IMR-90 (cell line): ENCODE measurements around the gene GPATCH2. TPM values are rescaled to one million over a fixed set of nuclear protein-coding genes. Genes with fewer than 3 reads are reported as not detected.

ENCODE experiments used
- ATAC-seq: fragments of 200-7000 bp; cut with Tn5 transposase; 2 replicates; pipeline ENCODE4 v1.9.1; 2020; ENCODE audit warnings: low read depth, mild to moderate bottlenecking, moderate library complexity
- BruUV-seq: library from RNA; stranded (reverse); fragments of 400-500 nt; replicated peaks from 2 replicates; lab custom pipeline; 2021; lab: Mats Ljungman, UMichigan
- CTCF ChIA-PET: fragments of 300-600 bp; formaldehyde crosslinking; extraction: SDS; loops from one replicate; lab custom pipeline; 2021; ENCODE audit warnings: antibody characterized with exemption; lab: Yijun Ruan, JAX
- POLR2A ChIA-PET: fragments of 300-600 bp; sonication (Branson Sonifier 250); formaldehyde crosslinking; loops from one replicate; lab custom pipeline; 2022; ENCODE audit warnings: antibody characterized with exemption; ENCODE audit not compliant: unreplicated experiment; lab: Charles Lee
- DNase-seq: peaks from one replicate; pipeline ENCODE4 v3.0.0; 2013
- H2AFZ ChIP-seq: replicated peaks from 2 replicates; pipeline ENCODE3; 2013; ENCODE audit warnings: low read length, mild to moderate bottlenecking; ENCODE audit not compliant: poor library complexity
- H2AK5ac ChIP-seq: 2 replicates; pipeline ENCODE4 v1.6.1; 2013; ENCODE audit warnings: low read depth, low read length, inconsistent platforms
- H2AK9ac ChIP-seq: replicated peaks from 2 replicates; pipeline ENCODE3; 2013; ENCODE audit warnings: mild to moderate bottlenecking, low read depth, low read length, moderate library complexity; ENCODE audit not compliant: poor library complexity
- H2BK120ac ChIP-seq: 2 replicates; pipeline ENCODE4 v1.6.1; 2013; ENCODE audit warnings: low read depth, low read length, inconsistent platforms
- H2BK15ac ChIP-seq: 3 replicates; pipeline ENCODE4 v1.6.1; 2013; ENCODE audit warnings: low read depth, low read length, inconsistent platforms
- H2BK20ac ChIP-seq: 2 replicates; pipeline ENCODE4 v1.6.1; 2013; ENCODE audit warnings: low read depth, mild to moderate bottlenecking, inconsistent platforms, low read length, moderate library complexity
- H2BK5ac ChIP-seq: 2 replicates; pipeline ENCODE4 v1.6.1; 2013; ENCODE audit warnings: mild to moderate bottlenecking, low read depth, low read length, inconsistent platforms; ENCODE audit not compliant: poor library complexity, severe bottlenecking
- H3K14ac ChIP-seq: replicated peaks from 2 replicates; pipeline ENCODE4 v1.6.1; 2013; ENCODE audit warnings: low read depth, low read length, inconsistent platforms
- H3K18ac ChIP-seq: 2 replicates; pipeline ENCODE4 v1.6.1; 2013; ENCODE audit warnings: low read depth, low read length, control low read depth
- H3K23ac ChIP-seq: 2 replicates; pipeline ENCODE4 v1.6.1; 2013; ENCODE audit warnings: low read depth, low read length, inconsistent platforms
- H3K27ac ChIP-seq: 2 replicates; pipeline ENCODE4 v1.5.1; 2013; ENCODE audit warnings: mild to moderate bottlenecking, control low read depth, low read length; ENCODE audit not compliant: insufficient read depth
- H3K27me3 ChIP-seq: 2 replicates; pipeline ENCODE4 v1.6.1; 2013; ENCODE audit warnings: low read length; ENCODE audit not compliant: control insufficient read depth, insufficient read depth
- H3K36me3 ChIP-seq: 2 replicates; pipeline ENCODE4 v1.6.1; 2013; ENCODE audit warnings: low read length, mixed read lengths; ENCODE audit not compliant: control insufficient read depth, insufficient read depth
- H3K4ac ChIP-seq: 2 replicates; pipeline ENCODE4 v1.6.1; 2013; ENCODE audit warnings: low read depth, low read length, inconsistent platforms
- H3K4me1 ChIP-seq: 2 replicates; pipeline ENCODE4 v1.6.1; 2013; ENCODE audit warnings: low read length, mixed read lengths; ENCODE audit not compliant: control insufficient read depth, insufficient read depth
- H3K4me2 ChIP-seq: 2 replicates; pipeline ENCODE4 v1.6.1; 2013; ENCODE audit warnings: low read depth, mild to moderate bottlenecking, control low read depth, low read length, moderate library complexity
- H3K4me3 ChIP-seq: 2 replicates; pipeline ENCODE4 v1.5.1; 2013; ENCODE audit warnings: low read depth, mild to moderate bottlenecking, control low read depth, low read length, moderate library complexity; ENCODE audit not compliant: insufficient read depth
- H3K56ac ChIP-seq: 2 replicates; pipeline ENCODE4 v1.6.1; 2013; ENCODE audit warnings: low read length, inconsistent platforms; ENCODE audit not compliant: insufficient read depth; ENCODE audit errors: extremely low read depth
- H3K79me1 ChIP-seq, 2 experiments: 2 replicates each; pipeline ENCODE4 v1.6.1; 2013; ENCODE audit warnings: low read length in 2 of 2, inconsistent platforms in 1 of 2, low read depth in 1 of 2
- H3K9ac ChIP-seq: 2 replicates; pipeline ENCODE4 v1.6.1; 2013; ENCODE audit warnings: low read depth, low read length, control low read depth
- H3K9me1 ChIP-seq: 2 replicates; pipeline ENCODE4 v1.6.1; 2013; ENCODE audit warnings: low read length, inconsistent platforms; ENCODE audit not compliant: insufficient read depth
- H3K9me3 ChIP-seq: 2 replicates; pipeline ENCODE4 v1.6.1; 2013; ENCODE audit warnings: low read length; ENCODE audit not compliant: control insufficient read depth, insufficient read depth
- H4K20me1 ChIP-seq: 2 replicates; pipeline ENCODE4 v1.6.1; 2013; ENCODE audit warnings: low read length, inconsistent platforms; ENCODE audit not compliant: insufficient read depth
- H4K5ac ChIP-seq: 2 replicates; pipeline ENCODE4 v1.6.1; 2013; ENCODE audit warnings: mild to moderate bottlenecking, low read depth, low read length, control low read depth
- H4K8ac ChIP-seq, 2 experiments: 2 replicates each; pipeline ENCODE4 v1.6.1; 2013; ENCODE audit warnings: low read depth in 2 of 2, low read length in 2 of 2, control low read depth in 1 of 2, inconsistent platforms in 1 of 2
- H4K91ac ChIP-seq: 2 replicates; pipeline ENCODE4 v1.6.1; 2013; ENCODE audit warnings: low read depth, low read length, inconsistent platforms; ENCODE audit not compliant: insufficient read depth
- BHLHE40 ChIP-seq: fragments of 150-350 bp; IDR thresholded peaks from 2 replicates; pipeline ENCODE4 v1.6.1; 2016; ENCODE audit warnings: mild to moderate bottlenecking, low read depth, low read length
- CEBPB ChIP-seq: IDR thresholded peaks from 2 replicates; pipeline ENCODE4 v1.6.1; 2012; ENCODE audit warnings: low read depth, low read length, improper control_type of control experiment
- CTCF ChIP-seq: conservative IDR thresholded peaks from 2 replicates; pipeline ENCODE4 v1.5.1; 2012; ENCODE audit warnings: mild to moderate bottlenecking, low read depth, low read length, improper control_type of control experiment
- ELK1 ChIP-seq: fragments of 150-350 bp; IDR thresholded peaks from 2 replicates; pipeline ENCODE4 v1.6.1; 2016; ENCODE audit warnings: low read depth, mild to moderate bottlenecking, low read length, moderate library complexity, borderline replicate concordance
- FOS ChIP-seq: fragments of 150-350 bp; IDR thresholded peaks from 2 replicates; pipeline ENCODE4 v1.6.1; 2016; ENCODE audit warnings: low read depth, low read length
- RCOR1 ChIP-seq: IDR thresholded peaks from 2 replicates; pipeline ENCODE4 v1.6.1; 2012; ENCODE audit warnings: mild to moderate bottlenecking, low read length, improper control_type of control experiment; ENCODE audit not compliant: insufficient replicate concordance
- RFX5 ChIP-seq: IDR thresholded peaks from 2 replicates; pipeline ENCODE4 v1.8.0; 2012; ENCODE audit warnings: low read depth, mild to moderate bottlenecking, low read length, moderate library complexity
- SMC3 ChIP-seq: fragments of 150-350 bp; IDR thresholded peaks from 2 replicates; pipeline ENCODE4 v1.6.1; 2016; ENCODE audit warnings: low read depth, mild to moderate bottlenecking, antibody characterized with exemption, low read length, moderate library complexity
- USF2 ChIP-seq: fragments of 150-350 bp; IDR thresholded peaks from 2 replicates; pipeline ENCODE4 v1.6.1; 2017; ENCODE audit warnings: mild to moderate bottlenecking, antibody characterized with exemption, low read length, low read depth
- WGBS, 2 experiments: methylation state at CpG; one replicate each; pipeline versions ENCODE4 v1.1.5 to v1.1.7; 2013; ENCODE audit warnings: missing lambda C conversion rate in 2 of 2; ENCODE audit not compliant: insufficient read length in 1 of 2; ENCODE audit errors: extremely low coverage in 2 of 2; 5-methylcytosine and 5-hydroxymethylcytosine counted together
- dilution Hi-C: fragments of 300-500 bp; cut with HindIII; formaldehyde crosslinking; loops from one replicate; pipeline ENCODE4 v1.14.3; 2018; ENCODE audit warnings: low sequenced_read_pairs; ENCODE audit not compliant: unreplicated experiment
- in situ Hi-C: fragments of 300-500 bp; cut with MboI; formaldehyde crosslinking; loops from 3 replicates; pipeline ENCODE4 v1.14.3; 2019; ENCODE audit warnings: low sequenced_read_pairs, inconsistent platforms, mixed read lengths
- intact Hi-C: fragments of 100-400 bp; cut with micrococcal nuclease; formaldehyde crosslinking; loops from 2 replicates; pipeline ENCODE4 v1.10.0; 2022
- polyA plus RNA-seq, 3 experiments: library from polyadenylated mRNA; depleted of rRNA; stranded (reverse); fragments of >200 nt; gene quantifications; 2 replicates each; pipeline ENCODE4 v1.2.3, GENCODE V29; 2012; ENCODE audit warnings: low replicate concordance in 1 of 3
- total RNA-seq: library from RNA; depleted of rRNA; stranded (reverse); fragments of >200 nt; gene quantifications from 2 replicates; pipeline ENCODE4 v1.2.3, GENCODE V29; 2012

Gene GPATCH2
- total and polyA plus RNA-seq, 2 of the 4 experiments (the other 2 are of a cell fraction), result 4.7 to 11.8 TPM

GRCh38 chr1:217617126-217617525 lies 13.8 kb downstream of the GPATCH2 start:
- no peak overlapping the region for H3K14ac ChIP-seq
- no peak overlapping the region for H2BK120ac ChIP-seq
- POLR2A ChIA-PET, result no interaction called here
- H3K9ac ChIP-seq, result no peak overlapping the region
- H3K79me1 ChIP-seq, result peaks cover 6 to 30% of the 10 kb centered on the region in 2 experiments; a peak in 2 of 4 replicates
- no peak overlapping the region for H4K5ac ChIP-seq
- H2BK5ac ChIP-seq, result no peak overlapping the region
- H3K36me3 ChIP-seq, result peaks cover 7% of the 10 kb centered on the region
- H4K20me1 ChIP-seq, result peaks cover 5% of the 10 kb centered on the region; the same call in 1 of the 2 replicates
- no peak overlapping the region for H3K56ac ChIP-seq
- intact Hi-C loops (no loop called here), in situ Hi-C loops (no loop called here), dilution Hi-C loops (no loop called here)
- ATAC-seq, result peak; percentile 21
- DNase-seq, result no peak
- TF ChIP-seq FOS, result no peak
- TF ChIP-seq CTCF, result no peak
- TF ChIP-seq USF2, result no peak
- TF ChIP-seq RFX5, result no peak
- TF ChIP-seq BHLHE40, result no peak
- TF ChIP-seq SMC3, result no peak
- no peak for TF ChIP-seq ELK1
- TF ChIP-seq CEBPB, result no peak
- TF ChIP-seq RCOR1, result no peak
- H3K27me3 ChIP-seq, result no peaks in the 10 kb centered on the region
- no peak overlapping the region for H2AK9ac ChIP-seq
- H3K4ac ChIP-seq, result no peak overlapping the region
- H2BK15ac ChIP-seq, result no peak overlapping the region
- H3K9me3 ChIP-seq, result no peaks in the 10 kb centered on the region
- H2AK5ac ChIP-seq, result no peak overlapping the region
- H3K9me1 ChIP-seq, result peaks cover 3% of the 10 kb centered on the region
- H3K4me2 ChIP-seq, result no peak overlapping the region
- no peaks in the 10 kb centered on the region for H3K4me1 ChIP-seq
- 100% methylated on average over 1 of the region's 1 CpG; no CpG with 5 or more reads in 1 of the 2 experiments for WGBS, 2 experiments
- no peak overlapping the region for H4K8ac ChIP-seq
- no peak overlapping the region for H3K27ac ChIP-seq
- no peak overlapping the region for H4K91ac ChIP-seq
- no peak overlapping the region for H3K18ac ChIP-seq
- no TSS peak for BruUV-seq
- H3K4me3 ChIP-seq, result no peak overlapping the region
- H2BK20ac ChIP-seq, result no peak overlapping the region
- H2AFZ ChIP-seq, result no peak overlapping the region
- CTCF ChIA-PET, result no interaction called here
- peak overlapping the region; percentile 40; the same call in 1 of the 2 replicates for H3K23ac ChIP-seq
